GM12892 (cell line): ENCODE results near the gene HELT.
A peak's percentile ranks its signal among the peaks of the same experiment; 100 is the strongest.
"Not testable (repeated sequence)": the region's sequence is repeated elsewhere in the genome, so short reads cannot be mapped to it uniquely, and the experiment has no call there.

Experiments
- DNase-seq: peaks from one replicate; pipeline ENCODE4 v3.0.0; 2011; ENCODE audit not compliant: insufficient read length
- FAIRE-seq: peaks from 2 replicates; lab custom pipeline; 2011; peaks lifted over from hg19 to GRCh38; lab: Jason Lieb, UNC
- POLR2A ChIP-seq: IDR thresholded peaks from 2 replicates; pipeline ENCODE4 v1.6.1; 2011; ENCODE audit warnings: low read depth, low read length, control low read depth
- POLR2AphosphoS5 ChIP-seq: IDR thresholded peaks from 2 replicates; pipeline ENCODE4 v1.6.1; 2011; ENCODE audit warnings: low read depth, low read length, control low read depth
- TAF1 ChIP-seq: IDR thresholded peaks from 2 replicates; pipeline ENCODE4 v1.6.1; 2011; ENCODE audit warnings: low read depth, mild to moderate bottlenecking, control low read depth, low read length, borderline replicate concordance

The HELT gene

DNA sequence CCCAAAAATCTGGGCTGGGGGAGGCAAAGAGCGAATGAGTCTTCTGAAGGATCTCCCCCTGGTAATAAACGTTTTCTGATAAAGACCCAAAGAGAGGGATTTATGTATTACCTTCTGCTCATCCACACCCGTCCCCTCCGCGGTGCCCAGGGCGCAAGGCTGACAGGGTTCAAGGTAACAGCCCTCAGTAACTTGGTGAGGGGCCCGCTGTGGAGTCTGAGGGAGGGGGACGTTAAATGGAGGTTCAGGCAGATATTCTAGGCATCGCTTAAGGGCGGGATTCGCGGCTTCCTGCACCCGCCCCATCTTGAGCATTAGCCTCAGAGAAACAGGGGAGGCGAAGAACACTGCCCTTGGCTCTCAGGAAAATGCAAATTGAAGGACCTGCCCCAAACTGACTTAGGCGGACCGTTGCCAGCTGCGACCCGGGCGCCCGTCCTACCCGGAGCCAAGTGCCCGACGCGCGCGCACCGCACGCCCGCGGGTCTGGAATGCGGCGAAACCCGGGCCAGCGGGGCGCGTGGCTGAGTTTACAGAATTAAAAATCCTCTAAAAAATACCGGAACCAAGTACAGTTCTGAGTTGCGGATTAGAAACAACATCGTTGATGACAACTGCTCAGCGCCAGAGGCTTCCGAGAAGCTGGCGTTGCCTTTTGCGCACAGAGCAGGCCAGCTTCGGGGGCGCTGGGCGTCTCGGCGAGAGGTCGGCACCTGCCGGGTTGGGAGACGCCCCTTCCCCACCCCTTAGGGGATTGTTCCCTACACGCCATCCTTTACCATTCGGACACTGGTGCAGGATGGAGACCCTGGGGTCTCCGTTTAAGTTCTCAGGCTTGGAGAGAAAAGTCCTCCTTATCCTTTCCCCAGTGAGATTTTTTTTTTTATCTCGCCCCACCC is 2.8 kb downstream of the HELT start:
- TF ChIP-seq TAF1 (no peak), POLR2A (no peak), POLR2AphosphoS5 (no peak)
- FAIRE-seq (no peak), DNase-seq (no peak)

GRCh38 chr4:185023471-185023870 is 5.2 kb downstream of the HELT start:
- no peak for FAIRE-seq
- DNase-seq = no peak
- no peak for TF ChIP-seq POLR2AphosphoS5
- TF ChIP-seq TAF1 = no peak
- TF ChIP-seq POLR2A = no peak

DNA sequence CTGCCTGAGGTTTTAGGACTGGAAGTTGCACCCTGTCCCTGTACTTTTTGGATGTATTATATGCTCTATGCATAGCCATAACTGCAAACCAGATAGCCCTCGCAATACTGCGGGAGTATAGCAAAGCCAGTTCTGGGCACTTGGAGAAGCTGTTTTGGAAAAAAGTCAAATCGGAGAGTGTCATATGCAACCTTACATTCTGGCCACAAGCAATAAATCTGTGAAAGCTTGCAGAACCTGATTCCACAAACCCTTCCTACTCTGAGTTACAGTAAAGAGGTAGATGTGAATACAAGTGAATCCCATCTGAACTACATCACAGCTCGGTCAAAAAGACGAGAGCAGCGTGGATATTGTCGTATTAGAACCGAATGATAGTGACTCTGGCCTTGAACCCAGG is 10.3 kb downstream of the HELT start:
- DNase-seq (no peak), FAIRE-seq (no peak)
- TF ChIP-seq POLR2AphosphoS5 (no peak), POLR2A (no peak), TAF1 (no peak)

DNA sequence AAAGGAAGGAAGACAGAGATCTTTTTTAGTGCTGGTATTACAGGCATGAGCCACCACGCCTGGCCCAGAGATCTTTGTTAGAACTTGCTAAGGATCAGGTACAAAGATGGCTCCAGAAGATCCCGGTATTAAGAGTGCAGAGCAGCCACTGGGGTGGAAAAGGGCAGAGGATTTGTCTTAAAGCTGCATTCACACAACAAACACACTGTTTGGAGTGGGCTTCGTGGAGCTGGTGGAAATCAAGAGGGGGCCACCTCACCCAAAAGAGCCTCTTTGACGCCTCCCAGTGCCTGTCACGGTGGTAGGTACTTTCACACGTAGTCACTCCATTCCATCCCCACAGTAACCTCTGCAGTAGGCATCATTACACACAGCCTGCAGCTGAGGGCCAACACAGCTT is 13.3 kb downstream of the HELT start:
- FAIRE-seq (no peak), DNase-seq (no peak)
- TF ChIP-seq TAF1 (no peak), POLR2AphosphoS5 (no peak), POLR2A (no peak)

DNA sequence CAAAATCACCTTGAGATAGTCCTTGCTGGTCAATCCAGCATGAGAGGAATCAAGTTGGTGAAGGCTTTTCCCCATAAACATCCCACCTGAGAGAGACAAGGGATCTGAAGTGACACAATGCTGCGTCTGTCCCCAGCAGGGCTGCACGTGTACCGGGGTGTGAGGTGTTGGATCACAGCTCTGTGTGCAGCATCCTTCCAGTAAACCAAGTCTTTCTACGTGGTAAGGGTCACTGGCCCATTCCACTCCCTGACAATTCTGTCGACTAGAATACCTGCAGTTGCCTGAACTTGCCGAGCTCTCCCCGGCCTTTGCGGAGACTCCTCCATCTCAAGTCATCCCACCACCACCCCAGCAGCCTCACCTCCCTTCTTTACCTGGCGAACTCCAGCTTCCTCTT is 14.8 kb downstream of the HELT start:
- no peak for TF ChIP-seq POLR2AphosphoS5
- TF ChIP-seq POLR2A = no peak
- no peak for TF ChIP-seq TAF1
- DNase-seq (no peak), FAIRE-seq (no peak)

DNA sequence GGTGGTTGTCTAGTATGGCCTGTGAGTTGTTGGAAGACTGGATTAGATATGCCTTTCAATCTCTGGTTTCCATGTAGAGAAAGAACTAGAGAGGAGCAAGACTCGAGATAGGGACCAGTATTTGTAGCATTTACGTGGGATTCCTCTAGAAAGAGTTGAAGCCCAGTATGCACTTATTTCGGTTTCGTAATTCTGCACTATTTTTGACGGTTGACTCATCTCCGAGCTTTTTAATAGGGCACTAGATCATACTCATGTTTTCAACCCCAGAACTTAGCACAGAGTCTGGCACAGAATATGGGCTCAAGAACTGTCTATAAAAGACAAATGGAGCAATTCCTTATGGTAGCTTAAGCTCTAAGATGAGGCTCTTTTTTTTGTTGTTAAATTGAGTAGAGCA is 15.7 kb downstream of the HELT start:
- FAIRE-seq (no peak), DNase-seq (no peak)

DNA sequence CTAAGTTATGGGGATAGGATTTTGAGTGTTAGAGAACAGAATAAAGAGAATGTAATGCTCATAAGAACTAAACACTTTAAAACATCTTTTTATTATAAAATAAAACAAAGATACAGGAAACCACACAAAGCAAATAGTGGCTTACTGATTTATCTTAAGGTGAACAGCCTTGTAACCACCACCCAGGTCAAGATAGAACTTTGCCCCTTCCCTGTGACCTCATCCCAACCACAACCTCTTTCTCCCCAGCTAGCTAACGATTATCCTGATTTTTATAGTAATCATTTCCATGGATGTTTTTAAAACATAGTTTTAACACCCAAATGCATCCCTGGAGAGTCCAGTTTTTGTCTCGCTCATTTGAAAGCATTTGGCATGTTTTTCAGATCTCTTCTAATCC is 17.0 kb downstream of the HELT start:
- peak; percentile 21 for FAIRE-seq
- TF ChIP-seq POLR2AphosphoS5 = no peak
- TF ChIP-seq POLR2A = no peak
- no peak for TF ChIP-seq TAF1
- no peak for DNase-seq

More for the DNA sequence above, 15.7 kb downstream of the HELT start:
- no peak for TF ChIP-seq POLR2AphosphoS5

DNA sequence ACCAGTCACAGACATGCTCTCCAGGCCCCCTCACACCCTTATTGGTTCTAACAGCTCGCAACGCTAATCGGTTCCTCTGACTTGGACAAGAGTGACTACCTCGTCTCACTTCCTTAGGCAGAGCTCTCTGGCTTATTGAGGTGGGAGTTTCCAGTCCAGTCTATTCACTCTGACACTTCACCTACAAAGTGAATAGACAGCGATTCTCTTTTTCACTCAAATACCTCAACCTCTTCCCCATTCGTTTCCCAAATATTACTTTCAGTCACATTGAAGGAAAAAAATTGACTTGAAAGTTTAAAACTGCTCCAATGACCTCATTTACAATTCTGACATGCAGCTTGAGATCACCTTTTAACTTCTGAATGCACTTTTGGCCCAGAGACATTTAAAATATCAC is 17.7 kb downstream of the HELT start:
- TF ChIP-seq TAF1 (no peak), POLR2AphosphoS5 (no peak), POLR2A (no peak)
- no peak for DNase-seq
- FAIRE-seq = no peak

DNA sequence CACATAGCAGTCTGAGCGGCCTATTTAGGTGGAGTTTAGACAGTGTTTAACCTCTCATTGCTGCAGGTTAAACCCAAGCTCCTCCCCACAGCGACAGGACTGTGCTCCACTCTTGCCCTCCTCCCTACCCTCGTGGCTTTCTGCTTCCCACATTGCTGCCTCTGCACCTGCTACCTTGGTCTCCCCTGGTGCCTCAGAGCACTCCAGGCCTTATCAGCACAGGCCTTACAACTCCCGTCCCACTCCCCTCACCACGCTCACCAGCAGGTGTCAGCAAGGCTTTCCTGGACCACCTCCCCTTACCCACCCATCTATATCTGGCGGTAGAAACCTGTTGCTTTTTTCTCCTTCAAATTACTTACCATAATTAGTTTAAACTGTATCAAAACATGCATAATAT is 18.6 kb downstream of the HELT start:
- FAIRE-seq (no peak), DNase-seq (no peak)
- TF ChIP-seq POLR2A = no peak
- TF ChIP-seq TAF1 = no peak
- no peak for TF ChIP-seq POLR2AphosphoS5

GRCh38 chr4:185039508-185040273 is 21.4 kb downstream of the HELT start:
- FAIRE-seq = peak; percentile 91
- TF ChIP-seq POLR2A (no peak), POLR2AphosphoS5 (no peak), TAF1 (no peak)
- DNase-seq = peak; percentile 26

GRCh38 chr4:185040523-185040922 is 22.2 kb downstream of the HELT start:
- TF ChIP-seq POLR2AphosphoS5 = no peak
- TF ChIP-seq POLR2A = no peak
- no peak for TF ChIP-seq TAF1
- FAIRE-seq = peak; percentile 60
- no peak for DNase-seq

GRCh38 chr4:185050286-185050685 is 32.0 kb downstream of the HELT start:
- FAIRE-seq, DNase-seq: not testable (repeated sequence)

- not testable (repeated sequence) for FAIRE-seq, DNase-seq
Measured at GRCh38 chr4:185051283-185051682, 33.0 kb downstream of the HELT start.
